ENCODE results near the gene RBFOX1. TPM values are rescaled to one million over a fixed set of nuclear protein-coding genes. Genes with fewer than 3 reads are reported as not detected.

Gene RBFOX1
- total RNA-seq, 1 experiment from 2014 or later: not detected

- Histone ChIP-seq H3K27me3 (ENCODE audit: insufficient read depth, low read length) (no peaks in the 10 kb centered on the region), H3K79me2 (ENCODE audit: insufficient read depth, low read length) (no peaks in the 10 kb centered on the region), H3K9ac (ENCODE audit: low read length) (no peak overlapping the region), H3K36me3 (ENCODE audit: control insufficient read depth in 1 of 2, insufficient read depth in 2 of 2, low read length in 2 of 2) (no peaks in the 10 kb centered on the region), H3K9me2 (ENCODE audit: insufficient read depth) (no peaks in the 10 kb centered on the region), H2AFZ (ENCODE audit: low read depth, low read length, poor library complexity, severe bottlenecking) (no peak overlapping the region), H4K20me1 (ENCODE audit: insufficient read depth) (no peaks in the 10 kb centered on the region), H3K9me3 (ENCODE audit: control insufficient read depth in 1 of 2, insufficient read depth in 1 of 2, low read depth in 1 of 2, low read length in 2 of 2) (peaks cover 8 to 20% of the 10 kb centered on the region in 2 experiments; a peak in 3 of 4 replicates), H3K4me2 (ENCODE audit: low read length) (no peak overlapping the region), H3K4me3 (replicated peaks in 1 of 2; ENCODE audit: low read depth in 1 of 2, low read length in 2 of 2) (no peak overlapping the region), H3K4me1 (ENCODE audit: control insufficient read depth in 1 of 2, insufficient read depth in 2 of 2, low read length in 2 of 2) (no peaks in the 10 kb centered on the region), H3K27ac (ENCODE audit: low read depth, low read length) (no peak overlapping the region)
- intact Hi-C loops (cut with micrococcal nuclease): no loop called here
- BruUV-seq (replicated peaks): no TSS peak
- RAD21 ChIA-PET (ENCODE audit: low non-redundant PET in 1 of 2, low total read pairs in 2 of 2, uncharacterized antibody in 2 of 2, unreplicated experiment in 2 of 2): no interaction called here
- POLR2A ChIA-PET: no interaction called here
- ATAC-seq (no peak), DNase-seq (ENCODE audit: low read depth, low spot score) (no peak)
- TF ChIP-seq POLR2A (IDR thresholded peaks at IDR 0.05; ENCODE audit: borderline replicate concordance, extremely low read depth, insufficient read depth, insufficient read length) (no peak), MAX (IDR thresholded peaks at IDR 0.05) (no peak), YY1 (IDR thresholded peaks at IDR 0.05; ENCODE audit: extremely low read depth, insufficient replicate concordance, low read depth, low read length) (no peak), ZBTB33 (IDR thresholded peaks at IDR 0.05; ENCODE audit: extremely low read depth, insufficient replicate concordance, low read length) (no peak), CTCF (IDR thresholded peaks at IDR 0.05 in 2 of 3, conservative IDR thresholded peaks at IDR 0.05 in 1 of 3; ENCODE audit: borderline replicate concordance in 1 of 3, insufficient read depth in 1 of 3, low read depth in 2 of 3, low read length in 2 of 3) (no peak), ELF1 (IDR thresholded peaks at IDR 0.05; ENCODE audit: borderline replicate concordance, low read depth) (no peak), JUND (IDR thresholded peaks at IDR 0.05) (no peak), POLR2AphosphoS5 (IDR thresholded peaks at IDR 0.05; ENCODE audit: low read depth, low read length) (no peak), EZH2phosphoT487 (IDR thresholded peaks at IDR 0.05; ENCODE audit: borderline replicate concordance) (no peak), EGR1 (IDR thresholded peaks at IDR 0.05; ENCODE audit: low read depth) (no peak), TCF7L2 (IDR thresholded peaks at IDR 0.05; ENCODE audit: borderline replicate concordance, extremely low read depth, insufficient read depth, insufficient read length) (no peak), EZH2 (IDR thresholded peaks at IDR 0.05) (no peak)
- CTCF ChIA-PET: no interaction called here
Measured at GRCh38 chr16:7420079-7420478, 87.4 kb downstream of the RBFOX1 start.
